Cardiac muscle cell (in vitro differentiated cells and primary cell): Measurements from ENCODE around the gene MRPL39. TPM values are rescaled to one million over a fixed set of nuclear protein-coding genes. Genes with fewer than 3 reads are reported as not detected.

ENCODE experiments used
- DNase-seq, 2 donors: peaks; one replicate each; pipeline versions ENCODE4 v3.0.0 to v3.0.0-alpha.2; 2010 to 2017; ENCODE audit warnings: low read depth in 1 of 2, low spot score in 1 of 2
- H3K27ac ChIP-seq: fragments of 200-600 bp; sonication (generic); 2 replicates; pipeline ENCODE4 v1.5.1; 2016
- H3K27me3 ChIP-seq: fragments of 200-600 bp; sonication (generic); 2 replicates; pipeline ENCODE4 v1.6.0; 2016; ENCODE audit warnings: control low read depth
- H3K36me3 ChIP-seq: fragments of 200-600 bp; sonication (generic); 2 replicates; pipeline ENCODE4 v1.5.1; 2016; ENCODE audit warnings: control low read depth
- H3K4me1 ChIP-seq: fragments of 200-600 bp; sonication (generic); 2 replicates; pipeline ENCODE4 v1.8.1; 2017; ENCODE audit warnings: low read depth, mild to moderate bottlenecking, mixed run types
- H3K4me3 ChIP-seq: fragments of 200-600 bp; sonication (generic); 2 replicates; pipeline ENCODE4 v1.5.1; 2016; ENCODE audit warnings: mild to moderate bottlenecking
- H3K9me3 ChIP-seq: fragments of 200-600 bp; sonication (generic); 2 replicates; pipeline ENCODE4 v1.5.1; 2017; ENCODE audit warnings: low read depth, mild to moderate bottlenecking, control low read depth
- CTCF ChIP-seq: IDR thresholded peaks from 2 replicates; pipeline ENCODE4 v1.5.1; 2012; ENCODE audit warnings: low read depth, mild to moderate bottlenecking, low read length
- polyA plus RNA-seq: library from polyadenylated mRNA; unstranded; fragments of >200 nt; fragmentation: Nextera tagmentation; extraction: Ambion mirVana; gene quantifications from 2 replicates; pipeline ENCODE4 v1.2.1, GENCODE V29; 2016
- total RNA-seq: library from RNA; depleted of rRNA; stranded (reverse); fragments of >200 nt; gene quantifications from 2 replicates; pipeline ENCODE4 v1.2.3, GENCODE V29; 2016

The MRPL39 gene
- total and polyA plus RNA-seq, 2 experiments from 2014 or later: 25.1 to 87.9 TPM

GRCh38 chr21:25583370-25584130, 23.7 kb downstream of the MRPL39 start:
- Histone ChIP-seq H3K27me3 (no peaks in the 10 kb centered on the region), H3K36me3 (peaks cover 19% of the 10 kb centered on the region), H3K9me3 (no peaks in the 10 kb centered on the region), H3K4me3 (no peak overlapping the region), H3K27ac (no peak overlapping the region), H3K4me1 (no peaks in the 10 kb centered on the region)
- DNase-seq: no peak
- no peak for TF ChIP-seq CTCF

GRCh38 chr21:25582888-25583287, 24.4 kb downstream of the MRPL39 start:
- H3K36me3 ChIP-seq: peaks cover 13% of the 10 kb centered on the region
- TF ChIP-seq CTCF: no peak

GRCh38 chr21:25582164-25582790, 25.0 kb downstream of the MRPL39 start:
- H3K27me3 ChIP-seq: no peaks in the 10 kb centered on the region
- H3K27ac ChIP-seq: no peak overlapping the region
- peaks cover 8% of the 10 kb centered on the region for H3K36me3 ChIP-seq
- DNase-seq: no peak
- no peak overlapping the region for H3K4me3 ChIP-seq
- no peaks in the 10 kb centered on the region for H3K9me3 ChIP-seq
- H3K4me1 ChIP-seq: no peaks in the 10 kb centered on the region
- no peak for TF ChIP-seq CTCF

More at GRCh38 chr21:25582888-25583287, 24.4 kb downstream of the MRPL39 start:
- Histone ChIP-seq H3K4me3 (no peak overlapping the region), H3K4me1 (no peaks in the 10 kb centered on the region), H3K27ac (no peak overlapping the region), H3K9me3 (no peaks in the 10 kb centered on the region), H3K27me3 (no peaks in the 10 kb centered on the region)
- no peak for DNase-seq

- no peaks in the 10 kb centered on the region for H3K9me3 ChIP-seq
- no peaks in the 10 kb centered on the region for H3K4me1 ChIP-seq
- no peaks in the 10 kb centered on the region for H3K27me3 ChIP-seq
- peaks cover 3% of the 10 kb centered on the region for H3K36me3 ChIP-seq
- no peak for TF ChIP-seq CTCF
- DNase-seq: no peak
- no peak overlapping the region for H3K27ac ChIP-seq
- H3K4me3 ChIP-seq: no peak overlapping the region
Measured at GRCh38 chr21:25581582-25581981, 25.7 kb downstream of the MRPL39 start.

GRCh38 chr21:25580912-25581260, 26.4 kb downstream of the MRPL39 start:
- no peaks in the 10 kb centered on the region for H3K27me3 ChIP-seq

More at GRCh38 chr21:25580912-25581260, 26.4 kb downstream of the MRPL39 start:
- H3K4me3 ChIP-seq: no peak overlapping the region
- TF ChIP-seq CTCF: no peak
- H3K36me3 ChIP-seq: peaks cover 2% of the 10 kb centered on the region
- H3K27ac ChIP-seq: no peak overlapping the region
- no peaks in the 10 kb centered on the region for H3K4me1 ChIP-seq
- no peak for DNase-seq
- no peaks in the 10 kb centered on the region for H3K9me3 ChIP-seq
